Peyer's patch (tissue), 4 donors: ENCODE measurements around the gene DHX29.

Source experiments
- CTCF ChIP-seq, 6 experiments: fragments of 450-650 bp in 4 of 6; fragments of 200-600 bp in 2 of 6; sonication (generic) in 1 of 6; IDR thresholded peaks; one replicate each; pipeline ENCODE4 v1.5.1; 2017 to 2019; ENCODE audit warnings: antibody characterized with exemption in 6 of 6, mild to moderate bottlenecking in 3 of 6, moderate library complexity in 1 of 6
- POLR2A ChIP-seq, 2 donors: fragments of 450-650 bp; IDR thresholded peaks; one replicate each; pipeline ENCODE4 v1.5.1; 2017; ENCODE audit warnings: antibody characterized with exemption in 2 of 2, mild to moderate bottlenecking in 2 of 2, moderate library complexity in 2 of 2

GRCh38 chr5:55350754-55351153 lies 43.3 kb upstream of the DHX29 start:
- TF ChIP-seq CTCF (IDR thresholded peaks at IDR 0.05) (no peak), POLR2A (IDR thresholded peaks at IDR 0.05) (no peak)
